ENCODE measurements around the gene G6PC2.
A peak's percentile ranks its signal among the peaks of the same experiment; 100 is the strongest.
"Not testable (repeated sequence)": the region's sequence is repeated elsewhere in the genome, so short reads cannot be mapped to it uniquely, and the experiment has no call there.

G6PC2 gene

GRCh38 chr2:168901003-168901402, at the start of gene G6PC2:
TSS of gene G6PC2 (plus strand) at chr2:168901291. CDS start at chr2:168901332, 41 bp downstream.
- no peak for DNase-seq (ENCODE audit: extremely low read depth in 1 of 2, low read depth in 1 of 2)

- DNase-seq (ENCODE audit: extremely low read depth in 1 of 2, low read depth in 1 of 2): no peak
These were observed 49.3 kb upstream of the G6PC2 start for GRCh38 chr2:168851674-168852320.

- no peak for DNase-seq (ENCODE audit: extremely low read depth in 1 of 2, low read depth in 1 of 2)
These were observed 48.6 kb upstream of the G6PC2 start for GRCh38 chr2:168852481-168852880.

- no peak for DNase-seq (ENCODE audit: extremely low read depth in 1 of 2, low read depth in 1 of 2)
These were observed 47.6 kb upstream of the G6PC2 start for GRCh38 chr2:168853471-168853870.

GRCh38 chr2:168854651-168855050, 46.4 kb upstream of the G6PC2 start:
- DNase-seq (ENCODE audit: extremely low read depth in 1 of 2, low read depth in 1 of 2): no peak

GRCh38 chr2:168855601-168856000, 45.5 kb upstream of the G6PC2 start:
- no peak for DNase-seq (ENCODE audit: extremely low read depth in 1 of 2, low read depth in 1 of 2)

- no peak for DNase-seq (ENCODE audit: extremely low read depth in 1 of 2, low read depth in 1 of 2)
These were observed 42.9 kb upstream of the G6PC2 start for GRCh38 chr2:168858146-168858545.

GRCh38 chr2:168867164-168867563, 33.9 kb upstream of the G6PC2 start:
- not testable (repeated sequence) for DNase-seq (ENCODE audit: extremely low read depth in 1 of 2, low read depth in 1 of 2)

GRCh38 chr2:168870369-168870768, 30.7 kb upstream of the G6PC2 start:
- DNase-seq (ENCODE audit: extremely low read depth in 1 of 2, low read depth in 1 of 2): not testable (repeated sequence)

GRCh38 chr2:168870824-168871223, 30.3 kb upstream of the G6PC2 start:
- DNase-seq (ENCODE audit: extremely low read depth in 1 of 2, low read depth in 1 of 2): not testable (repeated sequence)

GRCh38 chr2:168874368-168875054, 26.6 kb upstream of the G6PC2 start:
- no peak for DNase-seq (ENCODE audit: extremely low read depth in 1 of 2, low read depth in 1 of 2)

GRCh38 chr2:168882163-168882562, 18.9 kb upstream of the G6PC2 start:
- not testable (repeated sequence) for DNase-seq (ENCODE audit: extremely low read depth in 1 of 2, low read depth in 1 of 2)

GRCh38 chr2:168884975-168885374, 16.1 kb upstream of the G6PC2 start:
- no peak for DNase-seq (ENCODE audit: extremely low read depth in 1 of 2, low read depth in 1 of 2)

GRCh38 chr2:168889635-168890005, 11.5 kb upstream of the G6PC2 start:
- no peak for DNase-seq (ENCODE audit: extremely low read depth in 1 of 2, low read depth in 1 of 2)

- peak; percentile 68 to 86 for DNase-seq (ENCODE audit: extremely low read depth in 1 of 2, low read depth in 1 of 2)
These were observed 10.9 kb upstream of the G6PC2 start, which contains the start of gene SPC25 for GRCh38 chr2:168890006-168890782. TSS of gene SPC25 (minus strand) at chr2:168890430. CDS start at chr2:168889519, 911 bp downstream.

- no peak for DNase-seq (ENCODE audit: extremely low read depth in 1 of 2, low read depth in 1 of 2)
These were observed 8.8 kb upstream of the G6PC2 start for GRCh38 chr2:168892327-168892726.

GRCh38 chr2:168894101-168894500, 7.0 kb upstream of the G6PC2 start:
- DNase-seq (ENCODE audit: extremely low read depth in 1 of 2, low read depth in 1 of 2): no peak

GRCh38 chr2:168894720-168895119, 6.4 kb upstream of the G6PC2 start:
- DNase-seq (ENCODE audit: extremely low read depth in 1 of 2, low read depth in 1 of 2): no peak

GRCh38 chr2:168895771-168896170, 5.3 kb upstream of the G6PC2 start:
- no peak for DNase-seq (ENCODE audit: extremely low read depth in 1 of 2, low read depth in 1 of 2)

GRCh38 chr2:168896783-168897182, 4.3 kb upstream of the G6PC2 start:
- DNase-seq (ENCODE audit: extremely low read depth in 1 of 2, low read depth in 1 of 2): no peak

- no peak for DNase-seq (ENCODE audit: extremely low read depth in 1 of 2, low read depth in 1 of 2)
These were observed 3.6 kb upstream of the G6PC2 start for GRCh38 chr2:168897449-168897848.

GRCh38 chr2:168903888-168904287, 2.8 kb downstream of the G6PC2 start:
- no peak for DNase-seq (ENCODE audit: extremely low read depth in 1 of 2, low read depth in 1 of 2)

All from stimulated activated CD8-positive, alpha-beta memory T cell treated with anti-CD3 and anti-CD28 coated beads, Interleukin-7, amount 100 ng/mL, for 48 hours (primary cell).